GM12878 (cell line): ENCODE results near the gene THBS3. TPM values are rescaled to one million over a fixed set of nuclear protein-coding genes. Genes with fewer than 3 reads are reported as not detected.
A peak's percentile ranks its signal among the peaks of the same experiment; 100 is the strongest.

Experiments
- BMI1 ChIP-seq: fragments of 450-650 bp; IDR thresholded peaks from 2 replicates; pipeline ENCODE4 v1.6.1; 2016; ENCODE audit warnings: mild to moderate bottlenecking, moderate library complexity, borderline replicate concordance
- CHD1 ChIP-seq: IDR thresholded peaks from 2 replicates; pipeline ENCODE4 v1.6.1; 2012; ENCODE audit warnings: low read depth, low read length, improper control_type of control experiment
- CHD2 ChIP-seq: IDR thresholded peaks from 2 replicates; pipeline ENCODE4 v1.6.1; 2011; ENCODE audit warnings: low read depth, low read length, improper control_type of control experiment, borderline replicate concordance
- GATAD2B ChIP-seq: fragments of 450-650 bp; conservative IDR thresholded peaks from 2 replicates; pipeline ENCODE4 v1.6.1; 2017; ENCODE audit warnings: low read depth, mild to moderate bottlenecking, moderate library complexity
- IKZF2 ChIP-seq, 2 experiments: fragments of 450-650 bp; IDR thresholded peaks; 2 replicates each; pipeline ENCODE4 v1.6.1; 2017; ENCODE audit warnings: mild to moderate bottlenecking in 2 of 2, moderate library complexity in 2 of 2
- IRF4 ChIP-seq: IDR thresholded peaks from 2 replicates; pipeline ENCODE4 v1.6.1; 2011; ENCODE audit warnings: low read depth, low read length
- KAT2A ChIP-seq: conservative IDR thresholded peaks from 2 replicates; pipeline ENCODE4 v1.6.1; 2011; ENCODE audit warnings: low read depth, low read length; ENCODE audit not compliant: control insufficient read depth
- LARP7 ChIP-seq: fragments of 450-650 bp; IDR thresholded peaks from 2 replicates; pipeline ENCODE4 v1.6.1; 2017; ENCODE audit warnings: mild to moderate bottlenecking
- MTA2 ChIP-seq: fragments of 450-650 bp; IDR thresholded peaks from 2 replicates; pipeline ENCODE4 v1.6.1; 2016; ENCODE audit warnings: low read depth, mild to moderate bottlenecking, moderate library complexity
- MXI1 ChIP-seq: fragments of 150-350 bp; IDR thresholded peaks from 2 replicates; pipeline ENCODE4 v1.6.1; 2011; ENCODE audit warnings: low read depth, mild to moderate bottlenecking, inconsistent platforms, low read length, improper control_type of control experiment
- NBN ChIP-seq: fragments of 450-650 bp; IDR thresholded peaks from 2 replicates; pipeline ENCODE4 v1.6.1; 2016
- NFXL1 ChIP-seq: fragments of 450-650 bp; IDR thresholded peaks from 2 replicates; pipeline ENCODE4 v1.6.1; 2017; ENCODE audit warnings: antibody characterized with exemption, mild to moderate bottlenecking, borderline replicate concordance
- NFYB ChIP-seq: IDR thresholded peaks from 2 replicates; pipeline ENCODE4 v1.6.1; 2011; ENCODE audit warnings: low read depth, mild to moderate bottlenecking, low read length, improper control_type of control experiment, moderate library complexity; ENCODE audit not compliant: insufficient read depth
- NR2C1 ChIP-seq: fragments of 450-650 bp; IDR thresholded peaks from 2 replicates; pipeline ENCODE4 v1.6.1; 2017; ENCODE audit warnings: antibody characterized with exemption, mild to moderate bottlenecking, moderate library complexity
- PML ChIP-seq: IDR thresholded peaks from 2 replicates; pipeline ENCODE4 v1.6.1; 2012; ENCODE audit warnings: low read length, inconsistent platforms
- POLR2AphosphoS5 ChIP-seq: IDR thresholded peaks from 2 replicates; pipeline ENCODE4 v1.6.1; 2011; ENCODE audit warnings: mild to moderate bottlenecking, low read length, inconsistent platforms
- RELA ChIP-seq: fragments of 450-650 bp; IDR thresholded peaks from 2 replicates; pipeline ENCODE4 v1.8.0; 2014; ENCODE audit warnings: borderline replicate concordance; ENCODE audit not compliant: partially characterized antibody
- SIN3A ChIP-seq: IDR thresholded peaks from 2 replicates; pipeline ENCODE4 v1.6.1; 2012; ENCODE audit warnings: low read depth, low read length, improper control_type of control experiment
- SMAD1 ChIP-seq: fragments of 450-650 bp; IDR thresholded peaks from 2 replicates; pipeline ENCODE4 v1.6.1; 2018; ENCODE audit warnings: mild to moderate bottlenecking, low read depth; ENCODE audit not compliant: partially characterized antibody
- SMAD5 ChIP-seq: IDR thresholded peaks from 2 replicates; pipeline ENCODE4 v1.6.1; 2016; ENCODE audit warnings: antibody characterized with exemption, low read depth
- SRF ChIP-seq, 2 experiments: IDR thresholded peaks; 2 replicates each; pipeline ENCODE4 v1.6.1; 2011; ENCODE audit warnings: low read depth in 2 of 2, low read length in 2 of 2, mild to moderate bottlenecking in 1 of 2, moderate library complexity in 1 of 2
- STAT3 ChIP-seq: IDR thresholded peaks from 2 replicates; pipeline ENCODE4 v1.6.1; 2011; ENCODE audit warnings: low read depth, low read length, improper control_type of control experiment
- ZNF217 ChIP-seq: fragments of 450-650 bp; IDR thresholded peaks from 2 replicates; pipeline ENCODE4 v1.6.1; 2017; ENCODE audit warnings: antibody characterized with exemption, mild to moderate bottlenecking
- polyA plus RNA-seq, 11 experiments: library from polyadenylated mRNA; depleted of rRNA in 4 of 11; unstranded in 6 of 11; stranded (reverse) in 5 of 11; fragments of >200 nt; fragmentation: Nextera tagmentation in 4 of 11; fragmentation: Illumina TruSeq in 1 of 11; extraction: Ambion mirVana in 4 of 11; extraction: Trizol in 1 of 11; gene quantifications; 1 replicate in 1 of 11; 2 replicates in 10 of 11; pipeline versions ENCODE4 v1.2.1 to v1.2.3, GENCODE V29; 2011 to 2016; ENCODE audit warnings: inconsistent platforms in 2 of 11, missing spikeins in 2 of 11, low read depth in 1 of 11
- total RNA-seq, 4 experiments: library from RNA; depleted of rRNA in 3 of 4; stranded (reverse); fragments of >200 nt in 3 of 4; fragmentation: Illumina TruSeq in 1 of 4; extraction: Trizol in 1 of 4; gene quantifications; 2 replicates each; pipeline versions ENCODE4 v1.2.1 to v1.2.3, GENCODE V29; 2013 to 2021
- TF ChIP-seq, protein P1 (sequence below): fragments of 450-650 bp; IDR thresholded peaks from 2 replicates; pipeline ENCODE4 v1.6.1; 2016; ENCODE audit warnings: mild to moderate bottlenecking
- TF ChIP-seq, protein P2 (sequence below): IDR thresholded peaks from 2 replicates; pipeline ENCODE4 v1.6.1; 2011; ENCODE audit warnings: borderline replicate concordance, low read depth, mild to moderate bottlenecking, moderate library complexity, low read length; ENCODE audit not compliant: insufficient read depth, poor library complexity, severe bottlenecking
- TF ChIP-seq, protein P3 (sequence below): fragments of 450-650 bp; IDR thresholded peaks from 2 replicates; pipeline ENCODE4 v1.6.1; 2017; ENCODE audit warnings: antibody characterized with exemption, mild to moderate bottlenecking, moderate library complexity

The THBS3 gene
- total and polyA plus RNA-seq, 10 of the 15 experiments (the other 5 are each of a cell fraction or from before 2014, with no cell fraction given), result 0.66 to 3.6 (median 2.0) TPM

DNA sequence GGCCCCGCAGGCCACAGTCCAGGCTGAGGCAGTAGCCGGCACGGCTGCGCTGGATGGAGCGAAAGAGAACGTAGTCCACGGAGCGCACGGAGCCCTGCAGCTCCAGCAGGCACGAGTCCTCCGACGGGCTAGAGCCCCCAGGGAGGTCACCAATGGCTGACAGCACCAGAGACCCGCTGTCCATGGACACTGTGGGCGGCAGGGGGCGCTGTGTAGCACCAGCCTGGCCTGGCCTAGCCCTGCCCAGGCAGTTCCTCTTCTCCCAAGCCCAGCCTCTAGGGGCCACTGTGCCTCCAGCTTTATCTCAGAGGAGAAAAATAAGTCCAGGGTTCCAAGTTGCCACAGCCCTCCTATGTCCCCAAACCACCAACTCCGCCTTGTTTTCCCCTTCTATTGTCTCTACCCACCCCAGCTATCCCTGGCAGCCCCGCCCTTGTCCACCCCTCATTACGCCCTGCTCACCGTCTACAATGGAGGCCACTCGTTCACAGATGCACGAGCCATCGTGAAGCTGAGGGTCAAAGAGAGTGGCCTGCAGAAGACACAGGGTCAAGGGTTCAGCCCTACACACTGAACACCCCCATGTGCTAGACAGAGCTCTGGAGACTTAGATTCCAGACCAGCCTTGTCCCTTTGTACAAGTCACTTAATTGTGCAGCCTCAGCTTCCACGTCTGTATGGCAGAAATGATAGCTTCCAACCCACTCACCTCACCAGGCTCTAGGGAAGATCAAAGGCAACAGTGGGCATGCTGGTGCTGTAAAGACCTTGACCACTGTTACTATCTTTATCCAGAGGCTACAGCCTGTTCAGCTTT is 43.1 kb upstream of the THBS3 start (continued):
- TF ChIP-seq, protein P1, sequence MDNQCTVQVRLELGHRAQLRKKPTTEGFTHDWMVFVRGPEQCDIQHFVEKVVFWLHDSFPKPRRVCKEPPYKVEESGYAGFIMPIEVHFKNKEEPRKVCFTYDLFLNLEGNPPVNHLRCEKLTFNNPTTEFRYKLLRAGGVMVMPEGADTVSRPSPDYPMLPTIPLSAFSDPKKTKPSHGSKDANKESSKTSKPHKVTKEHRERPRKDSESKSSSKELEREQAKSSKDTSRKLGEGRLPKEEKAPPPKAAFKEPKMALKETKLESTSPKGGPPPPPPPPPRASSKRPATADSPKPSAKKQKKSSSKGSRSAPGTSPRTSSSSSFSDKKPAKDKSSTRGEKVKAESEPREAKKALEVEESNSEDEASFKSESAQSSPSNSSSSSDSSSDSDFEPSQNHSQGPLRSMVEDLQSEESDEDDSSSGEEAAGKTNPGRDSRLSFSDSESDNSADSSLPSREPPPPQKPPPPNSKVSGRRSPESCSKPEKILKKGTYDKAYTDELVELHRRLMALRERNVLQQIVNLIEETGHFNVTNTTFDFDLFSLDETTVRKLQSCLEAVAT, result peak; percentile 41; the same call in 1 of the 2 replicates
- TF ChIP-seq CHD2 (0 out of 2 replicates have a peak, but pooled peaks have one; percentile 50), POLR2AphosphoS5 (no peak), IRF4 (0 out of 2 replicates have a peak, but pooled peaks have one; percentile 45), CHD1 (no peak), MXI1 (0 out of 2 replicates have a peak, but pooled peaks have one; percentile 65), NR2C1 (no peak), RELA (peak; percentile 60), IKZF2 (IDR thresholded peaks at IDR 0.05) (0 out of 4 replicates have a peak, but pooled peaks of 1 of the 2 experiments have one; percentile 30), NFXL1 (no peak), NFYB (no peak), PML (no peak), STAT3 (no peak), BMI1 (no peak), SRF (IDR thresholded peaks at IDR 0.05; ENCODE audit: low read depth in 2 of 2, low read length in 2 of 2) (no peak), MTA2 (no peak), LARP7 (peak; percentile 80; the same call in 1 of the 2 replicates), KAT2A (no peak), GATAD2B (peak; percentile 93), ZNF217 (no peak), NBN (peak; percentile 86), SMAD1 (no peak), SMAD5 (no peak), SIN3A (no peak)
- TF ChIP-seq, protein P2, sequence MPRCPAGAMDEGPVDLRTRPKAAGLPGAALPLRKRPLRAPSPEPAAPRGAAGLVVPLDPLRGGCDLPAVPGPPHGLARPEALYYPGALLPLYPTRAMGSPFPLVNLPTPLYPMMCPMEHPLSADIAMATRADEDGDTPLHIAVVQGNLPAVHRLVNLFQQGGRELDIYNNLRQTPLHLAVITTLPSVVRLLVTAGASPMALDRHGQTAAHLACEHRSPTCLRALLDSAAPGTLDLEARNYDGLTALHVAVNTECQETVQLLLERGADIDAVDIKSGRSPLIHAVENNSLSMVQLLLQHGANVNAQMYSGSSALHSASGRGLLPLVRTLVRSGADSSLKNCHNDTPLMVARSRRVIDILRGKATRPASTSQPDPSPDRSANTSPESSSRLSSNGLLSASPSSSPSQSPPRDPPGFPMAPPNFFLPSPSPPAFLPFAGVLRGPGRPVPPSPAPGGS, result no peak
- TF ChIP-seq, protein P3, sequence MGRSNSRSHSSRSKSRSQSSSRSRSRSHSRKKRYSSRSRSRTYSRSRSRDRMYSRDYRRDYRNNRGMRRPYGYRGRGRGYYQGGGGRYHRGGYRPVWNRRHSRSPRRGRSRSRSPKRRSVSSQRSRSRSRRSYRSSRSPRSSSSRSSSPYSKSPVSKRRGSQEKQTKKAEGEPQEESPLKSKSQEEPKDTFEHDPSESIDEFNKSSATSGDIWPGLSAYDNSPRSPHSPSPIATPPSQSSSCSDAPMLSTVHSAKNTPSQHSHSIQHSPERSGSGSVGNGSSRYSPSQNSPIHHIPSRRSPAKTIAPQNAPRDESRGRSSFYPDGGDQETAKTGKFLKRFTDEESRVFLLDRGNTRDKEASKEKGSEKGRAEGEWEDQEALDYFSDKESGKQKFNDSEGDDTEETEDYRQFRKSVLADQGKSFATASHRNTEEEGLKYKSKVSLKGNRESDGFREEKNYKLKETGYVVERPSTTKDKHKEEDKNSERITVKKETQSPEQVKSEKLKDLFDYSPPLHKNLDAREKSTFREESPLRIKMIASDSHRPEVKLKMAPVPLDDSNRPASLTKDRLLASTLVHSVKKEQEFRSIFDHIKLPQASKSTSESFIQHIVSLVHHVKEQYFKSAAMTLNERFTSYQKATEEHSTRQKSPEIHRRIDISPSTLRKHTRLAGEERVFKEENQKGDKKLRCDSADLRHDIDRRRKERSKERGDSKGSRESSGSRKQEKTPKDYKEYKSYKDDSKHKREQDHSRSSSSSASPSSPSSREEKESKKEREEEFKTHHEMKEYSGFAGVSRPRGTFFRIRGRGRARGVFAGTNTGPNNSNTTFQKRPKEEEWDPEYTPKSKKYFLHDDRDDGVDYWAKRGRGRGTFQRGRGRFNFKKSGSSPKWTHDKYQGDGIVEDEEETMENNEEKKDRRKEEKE, result no peak
